HG03196 (cell line): Measurements from ENCODE around the gene RPP25.
"Not testable (repeated sequence)": the region's sequence is repeated elsewhere in the genome, so short reads cannot be mapped to it uniquely, and the experiment has no call there.

Experiments used
- ATAC-seq: cut with Tn5 transposase; IDR thresholded peaks from one replicate; pipeline ENCODE4 v1.9.1; 2021; ENCODE audit not compliant: unreplicated experiment

RPP25 gene

GRCh38 chr15:74924525-74924924 is 32.0 kb downstream of the RPP25 start:
- ATAC-seq = no peak

- no peak for ATAC-seq
Measured at GRCh38 chr15:74920456-74920855, 36.1 kb downstream of the RPP25 start.

- no peak for ATAC-seq
Measured at GRCh38 chr15:74917676-74918075, 38.9 kb downstream of the RPP25 start.

- not testable (repeated sequence) for ATAC-seq
Measured at GRCh38 chr15:74913799-74914198, 42.8 kb downstream of the RPP25 start.

- no peak for ATAC-seq
Measured at GRCh38 chr15:74913041-74913440, 43.5 kb downstream of the RPP25 start.

GRCh38 chr15:74908635-74909034 is 47.9 kb downstream of the RPP25 start:
- ATAC-seq = no peak

GRCh38 chr15:74907163-74907870 is 49.3 kb downstream of the RPP25 start:
- ATAC-seq = no peak

GRCh38 chr15:74906450-74907162 is 50.0 kb downstream of the RPP25 start, which contains the start of gene FAM219B:
FAM219B (minus strand) TSS chr15:74906851; CDS start chr15:74906800, 51 bp downstream.
- ATAC-seq = peak; percentile 85

- peak; percentile 12 for ATAC-seq
Measured at GRCh38 chr15:74906067-74906449, 50.5 kb downstream of the RPP25 start.
